Endothelial cell of umbilical vein (primary cell): ENCODE measurements around the gene SPRR3. TPM values are rescaled to one million over a fixed set of nuclear protein-coding genes. Genes with fewer than 3 reads are reported as not detected.

ENCODE experiments used
- BruUV-seq: library from RNA; stranded (reverse); fragments of 400-500 nt; replicated peaks from 2 replicates; lab custom pipeline; 2021; lab: Mats Ljungman, UMichigan
- CTCF ChIA-PET: fragments of 300-600, 350-600 bp; sonication (Branson Sonifier 250); formaldehyde crosslinking; loops from one replicate; lab custom pipeline; 2021; ENCODE audit warnings: antibody characterized with exemption, inconsistent platforms; lab: Charles Lee
- POLR2A ChIA-PET: fragments of 300-600, 350-600 bp; sonication (Branson Sonifier 250); formaldehyde crosslinking; loops from one replicate; lab custom pipeline; 2021; ENCODE audit warnings: antibody characterized with exemption, inconsistent platforms; lab: Charles Lee
- DNase-seq: peaks from one replicate; pipeline ENCODE4 v3.0.0-alpha.2; 2011; ENCODE audit warnings: low read depth, low spot score
- FAIRE-seq: peaks from 2 replicates; lab custom pipeline; 2011; peaks lifted over from hg19 to GRCh38; lab: Jason Lieb, UNC
- H2AFZ ChIP-seq: 2 replicates; pipeline ENCODE4 v1.6.0; 2012; ENCODE audit warnings: low read depth, low read length, control low read depth, inconsistent platforms
- H3K27ac ChIP-seq: 2 replicates; pipeline ENCODE4 v1.5.1; 2011; ENCODE audit warnings: low read depth, mild to moderate bottlenecking, control low read depth, low read length, moderate library complexity; ENCODE audit not compliant: insufficient read depth
- H3K27me3 ChIP-seq, 2 experiments: 2 replicates each; pipeline versions ENCODE4 v1.6.0 to v1.6.1; 2011; ENCODE audit warnings: low read length in 2 of 2, mixed read lengths in 1 of 2; ENCODE audit not compliant: control insufficient read depth in 2 of 2, insufficient read depth in 2 of 2
- H3K36me3 ChIP-seq, 2 experiments: 2 replicates in 1 of 2; 3 replicates in 1 of 2; pipeline ENCODE4 v1.5.1; 2011; ENCODE audit warnings: low read length in 2 of 2, mild to moderate bottlenecking in 1 of 2, moderate library complexity in 1 of 2; ENCODE audit not compliant: control insufficient read depth in 2 of 2, insufficient read depth in 2 of 2; ENCODE audit errors: extremely low read depth in 1 of 2
- H3K4me1 ChIP-seq: 3 replicates; pipeline ENCODE4 v1.5.1; 2011; ENCODE audit warnings: mild to moderate bottlenecking, low read length; ENCODE audit not compliant: control insufficient read depth, insufficient read depth; ENCODE audit errors: extremely low read depth
- H3K4me2 ChIP-seq: 2 replicates; pipeline ENCODE4 v1.6.1; 2011; ENCODE audit warnings: low read length, control low read depth, mixed read lengths; ENCODE audit not compliant: insufficient read depth
- H3K4me3 ChIP-seq, 3 experiments: fragments of 200-600 bp in 1 of 3; sonication (generic), shearing (Covaris generic) in 1 of 3; replicated peaks in 1 of 3; 2 replicates each; pipeline ENCODE4 v1.5.1; 2011 to 2016; ENCODE audit warnings: control low read depth in 3 of 3, low read length in 3 of 3, mild to moderate bottlenecking in 2 of 3, inconsistent platforms in 1 of 3, low read depth in 1 of 3, moderate library complexity in 1 of 3; ENCODE audit not compliant: insufficient read depth in 1 of 3
- H3K79me2 ChIP-seq: 2 replicates; pipeline ENCODE4 v1.6.0; 2012; ENCODE audit warnings: low read length, inconsistent platforms; ENCODE audit not compliant: control insufficient read depth, insufficient read depth
- H3K9ac ChIP-seq: replicated peaks from 2 replicates; pipeline ENCODE3; 2011; ENCODE audit warnings: low read length, control low read depth; ENCODE audit not compliant: insufficient read depth; ENCODE audit errors: extremely low read depth
- H3K9me1 ChIP-seq: replicated peaks from 3 replicates; pipeline ENCODE4 v1.6.0; 2011; ENCODE audit warnings: mild to moderate bottlenecking, low read length; ENCODE audit not compliant: control insufficient read depth, insufficient read depth; ENCODE audit errors: extremely low read depth
- H3K9me3 ChIP-seq: replicated peaks from 2 replicates; pipeline ENCODE4 v1.5.1; 2012; ENCODE audit warnings: low read length, inconsistent platforms; ENCODE audit not compliant: control insufficient read depth, insufficient read depth
- H4K20me1 ChIP-seq: replicated peaks from 2 replicates; pipeline ENCODE3; 2011; ENCODE audit warnings: mild to moderate bottlenecking, low read length; ENCODE audit not compliant: control insufficient read depth, insufficient read depth; ENCODE audit errors: extremely low read depth
- EZH2 ChIP-seq: IDR thresholded peaks from 2 replicates; pipeline ENCODE4 v1.6.1; 2012; ENCODE audit warnings: borderline replicate concordance, low read depth, mild to moderate bottlenecking, moderate library complexity, low read length, inconsistent platforms; ENCODE audit not compliant: severe bottlenecking
- FOS ChIP-seq: IDR thresholded peaks from 2 replicates; pipeline ENCODE4 v1.6.1; 2011; ENCODE audit warnings: mild to moderate bottlenecking, low read length, moderate library complexity, borderline replicate concordance; ENCODE audit not compliant: insufficient read depth
- JUN ChIP-seq: IDR thresholded peaks from 2 replicates; pipeline ENCODE4 v1.6.1; 2011; ENCODE audit warnings: borderline replicate concordance, low read depth; ENCODE audit not compliant: insufficient read length, insufficient read depth
- MAX ChIP-seq: IDR thresholded peaks from 2 replicates; pipeline ENCODE4 v1.6.1; 2011; ENCODE audit not compliant: insufficient read depth, insufficient read length
- MYC ChIP-seq: IDR thresholded peaks from one replicate; pipeline ENCODE4 v1.6.1; 2011; ENCODE audit warnings: mild to moderate bottlenecking, low read depth, low read length
- POLR2A ChIP-seq: IDR thresholded peaks from 2 replicates; pipeline ENCODE4 v1.6.1; 2012; ENCODE audit warnings: low read depth, mild to moderate bottlenecking, control low read depth, low read length
- dilution Hi-C: fragments of 300-500 bp; cut with MboI; formaldehyde crosslinking; loops from one replicate; pipeline ENCODE4 v1.15.0; 2019; ENCODE audit warnings: low sequenced_read_pairs; ENCODE audit not compliant: extremely low pct_ligation_motif_present
- intact Hi-C: fragments of 100-400 bp; cut with micrococcal nuclease; formaldehyde crosslinking; loops from one replicate; pipeline ENCODE4 v1.10.0; 2022
- polyA plus RNA-seq, 4 experiments: library from polyadenylated mRNA; depleted of rRNA in 3 of 4; stranded (reverse) in 3 of 4; unstranded in 1 of 4; fragments of >200 nt; gene quantifications; 2 replicates each; pipeline versions ENCODE4 v1.2.1 to v1.2.3, GENCODE V29; 2011 to 2012; ENCODE audit warnings: missing spikeins in 1 of 4
- total RNA-seq: library from RNA; stranded (reverse); gene quantifications from 2 replicates; pipeline ENCODE4 v1.2.3, GENCODE V29; 2021
- TF ChIP-seq, protein P1 (sequence below), 2 donors: IDR thresholded peaks; 1 replicate in 1 of 2; 2 replicates in 1 of 2; pipeline ENCODE4 v1.5.1; 2011; ENCODE audit warnings: low read length in 2 of 2, mild to moderate bottlenecking in 2 of 2, moderate library complexity in 2 of 2, control low read depth in 1 of 2, inconsistent platforms in 1 of 2, low read depth in 1 of 2; ENCODE audit not compliant: insufficient read depth in 1 of 2; ENCODE audit errors: extremely low read depth in 1 of 2

Gene SPRR3
- total and polyA plus RNA-seq, 2 donors (not counting 3 experiments of a cell fraction or from before 2014, with no cell fraction given), result not detected

DNA sequence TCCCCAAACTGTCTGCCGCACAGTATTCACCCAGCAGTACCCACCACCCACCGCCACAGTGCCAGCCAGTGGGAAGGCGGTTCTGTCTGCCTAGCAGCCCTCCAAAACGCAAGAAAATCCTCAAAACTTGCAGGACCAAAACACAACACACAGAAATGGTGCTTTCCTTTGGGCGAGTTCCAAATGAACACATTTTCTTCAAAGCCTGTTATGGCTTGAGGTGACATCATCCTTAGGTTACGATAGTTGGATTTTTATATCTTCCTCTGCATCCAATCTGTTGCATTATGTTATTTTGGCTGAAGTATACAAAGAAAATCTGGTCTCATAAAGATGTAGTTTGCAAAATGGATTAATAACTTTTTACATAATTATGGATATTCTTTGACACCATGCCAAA is 8.4 kb upstream of the SPRR3 start:
- Histone ChIP-seq H4K20me1 (no peaks in the 10 kb centered on the region), H3K27ac (no peak overlapping the region), H3K36me3 (no peaks in the 10 kb centered on the region), H2AFZ (no peak overlapping the region), H3K4me3 (no peak overlapping the region), H3K9me3 (no peaks in the 10 kb centered on the region), H3K4me1 (no peaks in the 10 kb centered on the region), H3K4me2 (no peak overlapping the region), H3K79me2 (no peaks in the 10 kb centered on the region), H3K9me1 (no peaks in the 10 kb centered on the region), H3K27me3 (no peaks in the 10 kb centered on the region), H3K9ac (no peak overlapping the region)
- POLR2A ChIA-PET, result no interaction called here
- dilution Hi-C loops, result no loop called here
- no peak for TF ChIP-seq MAX
- no peak for TF ChIP-seq EZH2
- TF ChIP-seq FOS, result no peak
- no peak for TF ChIP-seq MYC
- TF ChIP-seq POLR2A, result no peak
- no peak for TF ChIP-seq JUN
- TF ChIP-seq, protein P1, sequence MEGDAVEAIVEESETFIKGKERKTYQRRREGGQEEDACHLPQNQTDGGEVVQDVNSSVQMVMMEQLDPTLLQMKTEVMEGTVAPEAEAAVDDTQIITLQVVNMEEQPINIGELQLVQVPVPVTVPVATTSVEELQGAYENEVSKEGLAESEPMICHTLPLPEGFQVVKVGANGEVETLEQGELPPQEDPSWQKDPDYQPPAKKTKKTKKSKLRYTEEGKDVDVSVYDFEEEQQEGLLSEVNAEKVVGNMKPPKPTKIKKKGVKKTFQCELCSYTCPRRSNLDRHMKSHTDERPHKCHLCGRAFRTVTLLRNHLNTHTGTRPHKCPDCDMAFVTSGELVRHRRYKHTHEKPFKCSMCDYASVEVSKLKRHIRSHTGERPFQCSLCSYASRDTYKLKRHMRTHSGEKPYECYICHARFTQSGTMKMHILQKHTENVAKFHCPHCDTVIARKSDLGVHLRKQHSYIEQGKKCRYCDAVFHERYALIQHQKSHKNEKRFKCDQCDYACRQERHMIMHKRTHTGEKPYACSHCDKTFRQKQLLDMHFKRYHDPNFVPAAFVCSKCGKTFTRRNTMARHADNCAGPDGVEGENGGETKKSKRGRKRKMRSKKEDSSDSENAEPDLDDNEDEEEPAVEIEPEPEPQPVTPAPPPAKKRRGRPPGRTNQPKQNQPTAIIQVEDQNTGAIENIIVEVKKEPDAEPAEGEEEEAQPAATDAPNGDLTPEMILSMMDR (IDR thresholded peaks at IDR 0.05; ENCODE audit: extremely low read depth in 1 of 2, insufficient read depth in 1 of 2, low read depth in 1 of 2, low read length in 2 of 2), result no peak
- FAIRE-seq, result no peak
- DNase-seq, result no peak
- intact Hi-C loops, result no loop called here
- CTCF ChIA-PET, result no interaction called here
- no TSS peak for BruUV-seq
